ENCODE results near the gene MICAL3. TPM values are rescaled to one million over a fixed set of nuclear protein-coding genes. Genes with fewer than 3 reads are reported as not detected.

Gene MICAL3
- total and polyA plus RNA-seq, 2 experiments from 2014 or later = 6.1 to 25.1 TPM

DNA sequence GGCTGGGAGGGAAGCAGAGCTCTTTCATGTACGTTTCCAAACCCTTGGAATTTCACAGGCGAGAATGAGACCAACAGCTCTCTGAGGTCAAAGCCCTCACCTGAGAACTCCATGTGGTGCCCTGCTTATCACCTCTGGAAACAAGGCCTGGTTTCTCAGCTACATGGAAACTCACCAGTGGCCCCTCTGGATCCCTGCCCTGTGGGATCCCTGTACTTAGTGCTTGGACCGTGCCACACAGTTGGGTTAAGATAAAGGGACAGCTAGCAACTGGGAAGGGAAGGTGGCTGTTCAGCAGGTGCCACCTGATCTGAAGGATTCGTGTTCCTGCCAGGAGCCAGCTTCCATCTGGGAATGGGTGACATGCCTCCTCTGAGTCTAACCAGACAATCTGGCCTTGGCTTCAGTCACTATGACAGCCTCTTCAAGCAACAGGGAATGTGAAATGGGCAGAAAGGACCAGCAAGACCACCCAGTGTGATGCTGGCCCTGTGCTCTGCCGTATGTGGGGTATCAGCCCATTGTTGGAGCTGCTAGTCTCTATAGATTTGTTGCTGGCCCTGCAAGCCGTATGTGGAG, 195.8 kb downstream of the MICAL3 start:
- no peaks in the 10 kb centered on the region for H3K27me3 ChIP-seq (replicated peaks; ENCODE audit: insufficient read depth)
- in situ Hi-C loops (cut with MboI) = no loop called here
- no peak for DNase-seq
- H3K79me2 ChIP-seq (ENCODE audit: insufficient read depth) = no peaks in the 10 kb centered on the region
- H3K4me3 ChIP-seq = no peak overlapping the region
- WGBS, 2 experiments (ENCODE audit: low coverage in 1 of 2, low lambda C conversion rate in 2 of 2, missing lambda C conversion rate in 2 of 2) = 88 to 93% methylated on average over 6 of the region's 6 CpGs
- no peak overlapping the region for H3K27ac ChIP-seq
- no peaks in the 10 kb centered on the region for H4K20me1 ChIP-seq (ENCODE audit: insufficient read depth)
- H3F3A ChIP-seq (ENCODE audit: insufficient read depth) = peaks cover 14% of the 10 kb centered on the region
- H3K9me2 ChIP-seq (ENCODE audit: insufficient read depth) = no peaks in the 10 kb centered on the region
- H3K9ac ChIP-seq = no peak overlapping the region
- H3K36me3 ChIP-seq (ENCODE audit: low read depth) = no peaks in the 10 kb centered on the region; the same call in 1 of the 2 replicates
- no peak for TF ChIP-seq EZH2phosphoT487 (IDR thresholded peaks at IDR 0.05; ENCODE audit: insufficient read depth, low read depth)
- no peak for TF ChIP-seq EZH2 (IDR thresholded peaks at IDR 0.05; ENCODE audit: insufficient read depth, poor library complexity, severe bottlenecking)
- H3K4me1 ChIP-seq (ENCODE audit: insufficient read depth) = peaks cover 14% of the 10 kb centered on the region
- H2AFZ ChIP-seq = no peak overlapping the region
- H3K9me3 ChIP-seq (ENCODE audit: low read depth) = no peaks in the 10 kb centered on the region
- H3K4me2 ChIP-seq (ENCODE audit: unreplicated experiment) = no peak overlapping the region

DNA sequence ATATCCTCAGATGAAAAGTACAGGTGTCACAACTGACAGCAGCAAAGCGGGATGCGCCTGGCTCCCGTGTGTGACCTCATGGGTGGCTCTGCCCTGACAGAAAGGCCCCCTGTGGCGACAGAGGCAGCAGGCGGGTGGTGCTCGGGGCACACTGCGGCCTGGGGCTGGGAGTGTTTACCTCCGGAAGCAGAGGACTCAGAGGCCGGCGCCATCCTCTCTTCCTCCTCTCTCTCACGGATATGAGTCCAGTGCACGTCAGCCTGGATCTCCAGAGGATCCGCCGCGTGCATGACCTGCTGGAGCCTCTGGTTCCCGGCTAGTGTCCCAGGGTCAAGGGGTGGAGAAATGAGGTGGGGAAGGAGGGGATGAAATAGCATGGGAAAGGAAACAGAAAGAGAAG, 196.9 kb downstream of the MICAL3 start:
- no peak overlapping the region for H3K4me2 ChIP-seq (ENCODE audit: unreplicated experiment)
- no peak overlapping the region for H3K27ac ChIP-seq
- H3K4me3 ChIP-seq = no peak overlapping the region
- no peaks in the 10 kb centered on the region; the same call in 1 of the 2 replicates for H3K36me3 ChIP-seq (ENCODE audit: low read depth)
- no peaks in the 10 kb centered on the region for H3K9me3 ChIP-seq (ENCODE audit: low read depth)
- H3K9me2 ChIP-seq (ENCODE audit: insufficient read depth) = no peaks in the 10 kb centered on the region
- peaks cover 13% of the 10 kb centered on the region for H3K4me1 ChIP-seq (ENCODE audit: insufficient read depth)
- DNase-seq = no peak
- H2AFZ ChIP-seq = no peak overlapping the region
- in situ Hi-C loops (cut with MboI) = no loop called here
- H3K79me2 ChIP-seq (ENCODE audit: insufficient read depth) = no peaks in the 10 kb centered on the region
- no peaks in the 10 kb centered on the region for H3K27me3 ChIP-seq (replicated peaks; ENCODE audit: insufficient read depth)
- H4K20me1 ChIP-seq (ENCODE audit: insufficient read depth) = no peaks in the 10 kb centered on the region
- WGBS, 2 experiments (ENCODE audit: low coverage in 1 of 2, low lambda C conversion rate in 2 of 2, missing lambda C conversion rate in 2 of 2) = 90 to 94% methylated on average over 15 to 16 of the region's 16 CpGs
- peaks cover 14% of the 10 kb centered on the region for H3F3A ChIP-seq (ENCODE audit: insufficient read depth)
- no peak overlapping the region for H3K9ac ChIP-seq
- TF ChIP-seq EZH2phosphoT487 (IDR thresholded peaks at IDR 0.05; ENCODE audit: insufficient read depth, low read depth) = no peak
- no peak for TF ChIP-seq EZH2 (IDR thresholded peaks at IDR 0.05; ENCODE audit: insufficient read depth, poor library complexity, severe bottlenecking)

DNA sequence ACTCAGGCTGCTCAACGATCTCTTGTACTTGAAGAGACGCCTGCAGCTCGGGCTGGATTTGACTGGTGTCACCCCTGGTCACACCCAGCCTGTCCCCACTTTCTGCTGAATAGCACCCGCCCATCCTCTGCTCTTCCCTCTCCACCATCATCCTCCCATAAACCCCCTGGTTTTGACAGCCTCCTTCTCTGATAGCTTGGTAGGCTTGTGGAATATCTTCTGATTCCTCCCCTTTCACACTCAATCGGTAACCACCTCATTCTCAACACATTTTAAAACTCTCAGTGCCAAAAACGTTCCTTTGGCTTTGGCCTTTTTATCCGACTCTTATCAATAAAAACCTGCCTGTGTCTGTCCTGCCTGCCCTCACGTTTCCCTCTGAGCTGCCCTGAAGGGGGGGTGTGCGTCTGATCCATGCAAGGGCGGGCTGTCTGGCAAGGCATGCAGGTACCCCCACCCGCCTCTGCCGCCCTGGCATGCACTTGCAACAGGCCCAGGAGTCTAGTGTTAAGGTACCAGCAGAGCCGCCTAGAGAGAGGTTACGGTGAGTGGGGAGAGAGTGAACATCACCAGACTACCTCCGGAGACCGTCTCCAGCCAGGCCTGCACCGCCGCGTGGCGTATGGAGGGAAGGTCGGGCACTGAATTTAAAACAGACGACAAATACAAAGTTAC, 198.3 kb downstream of the MICAL3 start:
- Histone ChIP-seq H3K79me2 (ENCODE audit: insufficient read depth) (no peaks in the 10 kb centered on the region), H3K36me3 (ENCODE audit: low read depth) (no peaks in the 10 kb centered on the region; the same call in 1 of the 2 replicates), H3K9ac (no peak overlapping the region), H3K9me2 (ENCODE audit: insufficient read depth) (no peaks in the 10 kb centered on the region), H3K27me3 (replicated peaks; ENCODE audit: insufficient read depth) (no peaks in the 10 kb centered on the region), H3K27ac (no peak overlapping the region), H2AFZ (no peak overlapping the region), H3F3A (ENCODE audit: insufficient read depth) (peaks cover 5% of the 10 kb centered on the region; the same call in 1 of the 2 replicates), H3K9me3 (ENCODE audit: low read depth) (no peaks in the 10 kb centered on the region), H4K20me1 (ENCODE audit: insufficient read depth) (no peaks in the 10 kb centered on the region), H3K4me2 (ENCODE audit: unreplicated experiment) (no peak overlapping the region), H3K4me3 (no peak overlapping the region), H3K4me1 (ENCODE audit: insufficient read depth) (no peaks in the 10 kb centered on the region)
- WGBS, 2 experiments (ENCODE audit: low coverage in 1 of 2, low lambda C conversion rate in 2 of 2, missing lambda C conversion rate in 2 of 2) = 90 to 94% methylated on average over 20 to 22 of the region's 22 CpGs
- DNase-seq = no peak
- TF ChIP-seq EZH2 (IDR thresholded peaks at IDR 0.05; ENCODE audit: insufficient read depth, poor library complexity, severe bottlenecking) (no peak), EZH2phosphoT487 (IDR thresholded peaks at IDR 0.05; ENCODE audit: insufficient read depth, low read depth) (no peak)
- in situ Hi-C loops (cut with MboI) = no loop called here

DNA sequence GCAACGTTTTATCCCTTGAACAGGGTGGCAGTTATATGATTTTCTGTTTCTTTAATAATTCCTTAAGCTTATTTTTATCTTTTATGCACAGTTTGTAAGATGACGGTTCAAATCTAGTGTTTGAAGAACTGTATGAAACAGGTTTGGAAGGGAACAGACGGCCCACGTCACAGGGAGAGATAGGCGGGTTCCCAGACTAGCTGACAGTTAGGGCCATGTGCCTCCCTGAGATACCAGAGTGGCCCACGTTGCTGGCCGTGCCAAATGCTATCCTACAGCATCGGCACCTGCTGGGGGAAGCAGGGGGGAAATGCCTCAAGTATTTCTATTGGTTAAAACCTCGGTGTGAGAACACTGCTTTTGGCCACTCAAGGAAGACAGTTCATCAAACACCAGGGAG, 199.9 kb downstream of the MICAL3 start:
- Histone ChIP-seq H4K20me1 (ENCODE audit: insufficient read depth) (no peaks in the 10 kb centered on the region), H3K27me3 (replicated peaks; ENCODE audit: insufficient read depth) (no peaks in the 10 kb centered on the region), H2AFZ (no peak overlapping the region), H3F3A (ENCODE audit: insufficient read depth) (no peaks in the 10 kb centered on the region), H3K36me3 (ENCODE audit: low read depth) (no peaks in the 10 kb centered on the region; the same call in 1 of the 2 replicates), H3K9me2 (ENCODE audit: insufficient read depth) (no peaks in the 10 kb centered on the region), H3K9ac (no peak overlapping the region), H3K79me2 (ENCODE audit: insufficient read depth) (no peaks in the 10 kb centered on the region), H3K4me3 (no peak overlapping the region), H3K27ac (no peak overlapping the region), H3K9me3 (ENCODE audit: low read depth) (no peaks in the 10 kb centered on the region), H3K4me2 (ENCODE audit: unreplicated experiment) (no peak overlapping the region), H3K4me1 (ENCODE audit: insufficient read depth) (no peaks in the 10 kb centered on the region)
- TF ChIP-seq EZH2phosphoT487 (IDR thresholded peaks at IDR 0.05; ENCODE audit: insufficient read depth, low read depth) (no peak), EZH2 (IDR thresholded peaks at IDR 0.05; ENCODE audit: insufficient read depth, poor library complexity, severe bottlenecking) (no peak)
- in situ Hi-C loops (cut with MboI) = no loop called here
- no peak for DNase-seq
- WGBS, 2 experiments (ENCODE audit: low coverage in 1 of 2, low lambda C conversion rate in 2 of 2, missing lambda C conversion rate in 2 of 2) = 86 to 89% methylated on average over 9 of the region's 9 CpGs

Data from GM23248 (cell line).